H1 (cell line): ENCODE measurements around the gene MT1F. TPM values are rescaled to one million over a fixed set of nuclear protein-coding genes. Genes with fewer than 3 reads are reported as not detected.

Source experiments
- CTCF ChIA-PET: fragments of 300-600 bp; sonication (Branson Sonifier 250); formaldehyde crosslinking; loops from one replicate; lab custom pipeline; 2021; ENCODE audit not compliant: partially characterized antibody; lab: Charles Lee
- POLR2A ChIA-PET: fragments of 300-600 bp; sonication (Branson Sonifier 250); formaldehyde crosslinking; loops from one replicate; lab custom pipeline; 2021; ENCODE audit warnings: inconsistent platforms; ENCODE audit not compliant: partially characterized antibody; lab: Charles Lee
- DNase-seq, 2 experiments: peaks; one replicate each; pipeline versions ENCODE4 v3.0.0 to v3.0.0-alpha.2; 2010 to 2022; ENCODE audit warnings: low spot score in 2 of 2, low read depth in 1 of 2, mixed read lengths in 1 of 2
- FAIRE-seq: peaks from 2 replicates; lab custom pipeline; 2011; peaks lifted over from hg19 to GRCh38; lab: Jason Lieb, UNC
- H2AFZ ChIP-seq: 2 replicates; pipeline ENCODE4 v1.8.1; 2012; ENCODE audit warnings: low read length, inconsistent platforms
- H2AK5ac ChIP-seq: 2 replicates; pipeline ENCODE4 v1.6.1; 2013; ENCODE audit warnings: low read depth, low read length
- H2BK120ac ChIP-seq: replicated peaks from 2 replicates; pipeline ENCODE3; 2013; ENCODE audit warnings: low read depth, low read length, inconsistent platforms
- H2BK12ac ChIP-seq: 2 replicates; pipeline ENCODE4 v1.6.1; 2013; ENCODE audit warnings: low read depth, low read length
- H2BK15ac ChIP-seq: 2 replicates; pipeline ENCODE4 v1.6.1; 2013; ENCODE audit warnings: low read length
- H2BK20ac ChIP-seq: 2 replicates; pipeline ENCODE4 v1.6.1; 2013; ENCODE audit warnings: low read length
- H2BK5ac ChIP-seq: 2 replicates; pipeline ENCODE4 v1.6.1; 2013; ENCODE audit warnings: low read depth, low read length
- H3K14ac ChIP-seq: 2 replicates; pipeline ENCODE4 v1.6.1; 2013; ENCODE audit warnings: inconsistent platforms; ENCODE audit not compliant: insufficient read length
- H3K18ac ChIP-seq: 2 replicates; pipeline ENCODE4 v1.6.1; 2013; ENCODE audit warnings: low read length; ENCODE audit errors: extremely low read depth
- H3K23ac ChIP-seq: 2 replicates; pipeline ENCODE4 v1.6.1; 2013; ENCODE audit warnings: inconsistent platforms; ENCODE audit not compliant: insufficient read length
- H3K23me2 ChIP-seq: 2 replicates; pipeline ENCODE4 v1.6.1; 2013; ENCODE audit warnings: low read depth, low read length
- H3K27ac ChIP-seq: 2 replicates; pipeline ENCODE4 v1.6.1; 2011; ENCODE audit warnings: low read depth, low read length, inconsistent platforms
- H3K27me3 ChIP-seq, 4 experiments: replicated peaks in 1 of 4; 1 replicate in 1 of 4; 2 replicates in 3 of 4; pipeline versions ENCODE4 v1.6.1 to v1.8.1; 2011 to 2013; ENCODE audit warnings: low read length in 3 of 4, mild to moderate bottlenecking in 3 of 4, inconsistent platforms in 2 of 4, mixed read lengths in 2 of 4, moderate library complexity in 1 of 4; ENCODE audit not compliant: control insufficient read depth in 3 of 4, insufficient read depth in 3 of 4; ENCODE audit errors: extremely low read depth in 1 of 4
- H3K36me3 ChIP-seq, 4 experiments: 2 replicates each; pipeline versions ENCODE4 v1.6.1 to v1.8.1; 2011 to 2013; ENCODE audit warnings: mild to moderate bottlenecking in 4 of 4, low read length in 3 of 4, moderate library complexity in 2 of 4, control low read depth in 1 of 4, inconsistent platforms in 1 of 4; ENCODE audit not compliant: insufficient read depth in 4 of 4, control insufficient read depth in 2 of 4
- H3K4ac ChIP-seq: replicated peaks from 2 replicates; pipeline ENCODE3; 2013; ENCODE audit warnings: low read length, low read depth, mixed read lengths, inconsistent platforms; ENCODE audit not compliant: insufficient read length
- H3K4me1 ChIP-seq, 4 experiments: replicated peaks in 1 of 4; 1 replicate in 1 of 4; 2 replicates in 3 of 4; pipeline versions ENCODE4 v1.6.1 to v1.8.1; 2011 to 2013; ENCODE audit warnings: low read length in 3 of 4, inconsistent platforms in 2 of 4, mixed read lengths in 1 of 4; ENCODE audit not compliant: insufficient read depth in 4 of 4, control insufficient read depth in 3 of 4
- H3K4me2 ChIP-seq, 2 experiments: 2 replicates each; pipeline versions ENCODE4 v1.6.1 to v1.8.1; 2011 to 2013; ENCODE audit warnings: low read depth in 2 of 2, low read length in 2 of 2, control low read depth in 1 of 2, inconsistent platforms in 1 of 2, mild to moderate bottlenecking in 1 of 2; ENCODE audit not compliant: insufficient read depth in 1 of 2
- H3K4me3 ChIP-seq, 4 experiments: fragments of 200-600, 300-600 bp in 1 of 4; sonication (generic), shearing (Covaris generic), sonication (Bioruptor Twin) in 1 of 4; 2 replicates each; pipeline versions ENCODE4 v1.5.1 to v1.8.1; 2011 to 2016; ENCODE audit warnings: low read length in 4 of 4, low read depth in 3 of 4, control low read depth in 2 of 4, inconsistent platforms in 2 of 4, mild to moderate bottlenecking in 2 of 4, mixed read lengths in 1 of 4, moderate library complexity in 1 of 4; ENCODE audit not compliant: insufficient read depth in 2 of 4; ENCODE audit errors: extremely low read depth in 1 of 4
- H3K56ac ChIP-seq: replicated peaks from 2 replicates; pipeline ENCODE3; 2013; ENCODE audit warnings: low read depth, mild to moderate bottlenecking, mixed read lengths, low read length, inconsistent platforms; ENCODE audit not compliant: insufficient read length
- H3K79me1 ChIP-seq: 2 replicates; pipeline ENCODE4 v1.6.1; 2013; ENCODE audit warnings: low read depth, low read length, control low read depth
- H3K79me2 ChIP-seq, 2 experiments: 2 replicates each; pipeline versions ENCODE4 v1.6.1 to v1.8.1; 2012 to 2013; ENCODE audit warnings: low read length in 2 of 2, mild to moderate bottlenecking in 2 of 2, inconsistent platforms in 1 of 2; ENCODE audit not compliant: insufficient read depth in 2 of 2, control insufficient read depth in 1 of 2
- H3K9ac ChIP-seq, 4 experiments: replicated peaks in 1 of 4; 1 replicate in 1 of 4; 2 replicates in 3 of 4; pipeline versions ENCODE4 v1.6.1 to v1.8.1; 2011 to 2013; ENCODE audit warnings: low read depth in 3 of 4, low read length in 3 of 4, control low read depth in 2 of 4, mild to moderate bottlenecking in 2 of 4, moderate library complexity in 2 of 4, inconsistent platforms in 1 of 4; ENCODE audit errors: extremely low read depth in 1 of 4
- H3K9me3 ChIP-seq, 2 experiments: 2 replicates each; pipeline versions ENCODE4 v1.6.1 to v1.8.1; 2012 to 2013; ENCODE audit warnings: mild to moderate bottlenecking in 2 of 2, moderate library complexity in 2 of 2, control low read depth in 1 of 2, inconsistent platforms in 1 of 2, low read depth in 1 of 2, low read length in 1 of 2, mixed read lengths in 1 of 2; ENCODE audit not compliant: insufficient read depth in 2 of 2
- H4K20me1 ChIP-seq, 2 experiments: replicated peaks in 1 of 2; 2 replicates each; pipeline versions ENCODE3 to v1.8.1; 2011 to 2013; ENCODE audit warnings: inconsistent platforms in 2 of 2, low read length in 2 of 2, mild to moderate bottlenecking in 1 of 2; ENCODE audit not compliant: insufficient read depth in 2 of 2, control insufficient read depth in 1 of 2
- H4K5ac ChIP-seq: 2 replicates; pipeline ENCODE4 v1.6.1; 2013; ENCODE audit warnings: low read length, low read depth, mixed read lengths, inconsistent platforms; ENCODE audit not compliant: insufficient read length
- H4K8ac ChIP-seq: 2 replicates; pipeline ENCODE4 v1.8.0; 2013; ENCODE audit warnings: mild to moderate bottlenecking, moderate library complexity, low read length, inconsistent platforms; ENCODE audit not compliant: insufficient read depth; ENCODE audit errors: extremely low read depth
- H4K91ac ChIP-seq: replicated peaks from 2 replicates; pipeline ENCODE3; 2013; ENCODE audit warnings: low read length, mixed read lengths, inconsistent platforms; ENCODE audit not compliant: insufficient read length
- BACH1 ChIP-seq: IDR thresholded peaks from 2 replicates; pipeline ENCODE4 v1.6.1; 2012; ENCODE audit warnings: low read length, improper control_type of control experiment
- PHF8 ChIP-seq: fragments of 200-600 bp; sonication (generic); conservative IDR thresholded peaks from 2 replicates; pipeline ENCODE4 v1.7.1; 2012; ENCODE audit warnings: low read depth, mild to moderate bottlenecking, inconsistent platforms, low read length, moderate library complexity
- POLR2A ChIP-seq, 2 experiments: IDR thresholded peaks; 1 replicate in 1 of 2; 2 replicates in 1 of 2; pipeline ENCODE4 v1.6.1; 2011; ENCODE audit warnings: low read depth in 2 of 2, low read length in 2 of 2, mild to moderate bottlenecking in 2 of 2; ENCODE audit errors: control extremely low read depth in 1 of 2
- RAD21 ChIP-seq, 2 experiments: IDR thresholded peaks in 1 of 2; conservative IDR thresholded peaks in 1 of 2; 2 replicates each; pipeline ENCODE4 v1.6.1; 2011; ENCODE audit warnings: low read depth in 2 of 2, low read length in 2 of 2, improper control_type of control experiment in 1 of 2, inconsistent platforms in 1 of 2, mild to moderate bottlenecking in 1 of 2, moderate library complexity in 1 of 2
- RFX5 ChIP-seq: IDR thresholded peaks from 2 replicates; pipeline ENCODE4 v1.6.1; 2011; ENCODE audit warnings: low read depth, low read length, improper control_type of control experiment, borderline replicate concordance
- TEAD4 ChIP-seq: IDR thresholded peaks from 2 replicates; pipeline ENCODE4 v1.6.1; 2012; ENCODE audit warnings: low read depth, low read length, inconsistent platforms, mixed read lengths
- WGBS, 2 experiments: shearing (Covaris generic) in 1 of 2; methylation state at CpG; one replicate each; pipeline versions ENCODE4 v1.1.6 to v1.1.7; 2013 to 2015; ENCODE audit warnings: low lambda C conversion rate in 2 of 2, mixed read lengths in 2 of 2, inconsistent platforms in 1 of 2, low coverage in 1 of 2, missing lambda C conversion rate in 1 of 2; ENCODE audit not compliant: insufficient replicate concordance in 2 of 2, insufficient coverage in 1 of 2, insufficient read length in 1 of 2; ENCODE audit errors: extremely low coverage in 1 of 2, missing lambda C conversion rate in 1 of 2; 5-methylcytosine and 5-hydroxymethylcytosine counted together
- polyA plus RNA-seq, 7 experiments: library from polyadenylated mRNA; depleted of rRNA in 3 of 7; stranded (reverse) in 5 of 7; unstranded in 2 of 7; fragments of >200 nt in 5 of 7; fragments of 200-250 nt in 2 of 7; gene quantifications; 1 replicate in 5 of 7; 2 replicates in 1 of 7; 4 replicates in 1 of 7; pipeline versions ENCODE4 v1.2.1 to v1.2.3, GENCODE V29; 2011 to 2013; ENCODE audit warnings: missing spikeins in 2 of 7, mixed read lengths in 2 of 7
- total RNA-seq: library from RNA; stranded (reverse); fragmentation: NEBNext Ultra II Directional; extraction: Animal tissue kit (Norgen Biotek cat#: 25700); gene quantifications from 2 replicates; pipeline ENCODE4 v1.2.1, GENCODE V29; 2021
- TF ChIP-seq, protein P1 (sequence below): IDR thresholded peaks from 2 replicates; pipeline ENCODE4 v1.6.1; 2012; ENCODE audit warnings: inconsistent platforms

Gene MT1F
- total and polyA plus RNA-seq, 2 of the 8 experiments (the other 6 are each of a cell fraction or from before 2014, with no cell fraction given) = 5.9 to 20.8 TPM

DNA sequence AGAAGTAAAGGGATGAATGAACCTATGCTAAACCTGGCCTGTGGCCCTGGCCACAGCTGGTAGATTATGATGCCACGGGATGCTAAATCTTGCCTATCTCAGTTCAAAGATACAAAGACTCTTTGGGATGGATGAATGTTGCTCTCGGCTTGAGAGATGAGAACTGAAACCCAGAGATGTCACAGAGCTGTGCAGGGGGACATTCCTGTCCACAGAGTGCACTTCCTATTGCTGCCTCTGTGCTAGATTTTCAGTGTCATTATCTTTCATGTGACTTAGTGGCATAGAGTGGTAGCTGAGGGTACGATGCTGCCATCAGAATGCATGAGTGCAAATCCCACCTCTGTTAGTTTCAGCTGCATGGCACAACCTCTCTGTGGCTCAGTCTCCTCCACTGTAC, 27.6 kb upstream of the MT1F start:
- Histone ChIP-seq H3K56ac (no peak overlapping the region), H2BK20ac (no peak overlapping the region), H3K18ac (no peak overlapping the region), H2BK120ac (no peak overlapping the region), H3K4me1 (peaks cover 0 to 20% (median 14%) of the 10 kb centered on the region in 4 experiments; a peak in 6 of 7 replicates), H4K8ac (no peak overlapping the region), H3K79me1 (no peaks in the 10 kb centered on the region), H2BK12ac (no peak overlapping the region), H3K36me3 (no peaks in the 10 kb centered on the region; a peak in 1 of 8 replicates), H3K9ac (no peak overlapping the region), H3K79me2 (no peaks in the 10 kb centered on the region), H3K23ac (no peak overlapping the region), H2BK15ac (no peak overlapping the region), H3K9me3 (no peaks in the 10 kb centered on the region), H3K27ac (no peak overlapping the region), H3K27me3 (peaks cover 88 to 98% (median 96%) of the 10 kb centered on the region in 4 experiments), H4K20me1 (peaks cover 8 to 22% of the 10 kb centered on the region in 2 experiments), H2BK5ac (no peak overlapping the region), H3K4ac (no peak overlapping the region), H3K14ac (no peak overlapping the region), H2AK5ac (no peak overlapping the region), H4K5ac (no peak overlapping the region), H3K23me2 (peaks cover 7% of the 10 kb centered on the region; the same call in 1 of the 2 replicates), H2AFZ (no peak overlapping the region), H3K4me3 (no peak overlapping the region), H4K91ac (no peak overlapping the region), H3K4me2 (no peak overlapping the region)
- FAIRE-seq (no peak), DNase-seq (no peak)
- POLR2A ChIA-PET = interaction anchor here (0.8 to 1.8 kb wide), 6 partner anchors 11 to 55 kb away, joined by 3 to 6 read pairs (median 4); partner anchors contain the start of gene MT1X
- 80% methylated on average over 3 of the region's 3 CpGs; no CpG with 5 or more reads in 1 of the 2 experiments for WGBS, 2 experiments
- CTCF ChIA-PET = interaction anchor here (0.9 to 3.1 kb wide), 8 partner anchors 10 to 71 kb away, joined by 3 to 12 read pairs (median 6); no protein-coding TSS in a partner anchor
- TF ChIP-seq PHF8 (no peak), RFX5 (no peak), TEAD4 (no peak), POLR2A (IDR thresholded peaks at IDR 0.05; ENCODE audit: control extremely low read depth in 1 of 2, low read depth in 2 of 2, low read length in 2 of 2) (no peak), RAD21 (IDR thresholded peaks at IDR 0.05 in 1 of 2, conservative IDR thresholded peaks at IDR 0.05 in 1 of 2; ENCODE audit: low read depth in 2 of 2, low read length in 2 of 2) (no peak), BACH1 (no peak)
- TF ChIP-seq, protein P1, sequence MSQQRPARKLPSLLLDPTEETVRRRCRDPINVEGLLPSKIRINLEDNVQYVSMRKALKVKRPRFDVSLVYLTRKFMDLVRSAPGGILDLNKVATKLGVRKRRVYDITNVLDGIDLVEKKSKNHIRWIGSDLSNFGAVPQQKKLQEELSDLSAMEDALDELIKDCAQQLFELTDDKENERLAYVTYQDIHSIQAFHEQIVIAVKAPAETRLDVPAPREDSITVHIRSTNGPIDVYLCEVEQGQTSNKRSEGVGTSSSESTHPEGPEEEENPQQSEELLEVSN = no peak
- TF ChIP-seq, all 59 proteins: peak for 0
